Fibroblast of lung (primary cell): ENCODE results near the gene DDRGK1.

Experiments used
- EZH2 ChIP-seq: IDR thresholded peaks from 2 replicates; pipeline ENCODE4 v1.5.1; 2012; ENCODE audit warnings: low read length, control low read depth, mild to moderate bottlenecking; ENCODE audit errors: missing control alignments
- TF ChIP-seq, protein P1 (sequence below), 2 donors: IDR thresholded peaks in 1 of 2; conservative IDR thresholded peaks in 1 of 2; 1 replicate in 1 of 2; 2 replicates in 1 of 2; pipeline ENCODE4 v1.5.1; 2011 to 2012; ENCODE audit warnings: low read length in 2 of 2, control low read depth in 1 of 2, inconsistent platforms in 1 of 2, low read depth in 1 of 2, mild to moderate bottlenecking in 1 of 2

DNA sequence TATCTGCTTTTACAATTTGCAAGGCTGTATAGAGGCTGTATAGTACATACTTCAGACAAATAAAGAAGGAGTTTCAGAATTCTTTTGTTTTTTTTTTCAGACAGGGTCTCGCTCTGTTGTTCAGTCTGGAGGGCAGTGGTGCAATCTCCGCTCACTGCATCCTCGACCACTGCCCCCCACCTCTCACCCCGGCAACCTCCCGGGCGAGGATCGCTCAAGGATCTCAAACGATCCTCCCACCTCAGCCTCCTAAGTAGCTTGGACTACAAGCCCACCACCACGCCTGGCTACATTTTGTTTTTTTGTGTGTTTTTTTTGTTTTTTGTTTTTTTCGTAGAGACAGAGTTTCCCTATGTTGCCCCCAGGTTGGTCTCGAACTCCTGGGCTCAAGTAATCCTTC is 46.7 kb downstream of the DDRGK1 start:
- TF ChIP-seq, protein P1, sequence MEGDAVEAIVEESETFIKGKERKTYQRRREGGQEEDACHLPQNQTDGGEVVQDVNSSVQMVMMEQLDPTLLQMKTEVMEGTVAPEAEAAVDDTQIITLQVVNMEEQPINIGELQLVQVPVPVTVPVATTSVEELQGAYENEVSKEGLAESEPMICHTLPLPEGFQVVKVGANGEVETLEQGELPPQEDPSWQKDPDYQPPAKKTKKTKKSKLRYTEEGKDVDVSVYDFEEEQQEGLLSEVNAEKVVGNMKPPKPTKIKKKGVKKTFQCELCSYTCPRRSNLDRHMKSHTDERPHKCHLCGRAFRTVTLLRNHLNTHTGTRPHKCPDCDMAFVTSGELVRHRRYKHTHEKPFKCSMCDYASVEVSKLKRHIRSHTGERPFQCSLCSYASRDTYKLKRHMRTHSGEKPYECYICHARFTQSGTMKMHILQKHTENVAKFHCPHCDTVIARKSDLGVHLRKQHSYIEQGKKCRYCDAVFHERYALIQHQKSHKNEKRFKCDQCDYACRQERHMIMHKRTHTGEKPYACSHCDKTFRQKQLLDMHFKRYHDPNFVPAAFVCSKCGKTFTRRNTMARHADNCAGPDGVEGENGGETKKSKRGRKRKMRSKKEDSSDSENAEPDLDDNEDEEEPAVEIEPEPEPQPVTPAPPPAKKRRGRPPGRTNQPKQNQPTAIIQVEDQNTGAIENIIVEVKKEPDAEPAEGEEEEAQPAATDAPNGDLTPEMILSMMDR (conservative IDR thresholded peaks at IDR 0.05 in 1 of 2, IDR thresholded peaks at IDR 0.05 in 1 of 2; ENCODE audit: low read depth in 1 of 2, low read length in 2 of 2): no peak
- no peak for TF ChIP-seq EZH2
